ENCODE data around the gene PATE3.

PATE3 gene

DNA sequence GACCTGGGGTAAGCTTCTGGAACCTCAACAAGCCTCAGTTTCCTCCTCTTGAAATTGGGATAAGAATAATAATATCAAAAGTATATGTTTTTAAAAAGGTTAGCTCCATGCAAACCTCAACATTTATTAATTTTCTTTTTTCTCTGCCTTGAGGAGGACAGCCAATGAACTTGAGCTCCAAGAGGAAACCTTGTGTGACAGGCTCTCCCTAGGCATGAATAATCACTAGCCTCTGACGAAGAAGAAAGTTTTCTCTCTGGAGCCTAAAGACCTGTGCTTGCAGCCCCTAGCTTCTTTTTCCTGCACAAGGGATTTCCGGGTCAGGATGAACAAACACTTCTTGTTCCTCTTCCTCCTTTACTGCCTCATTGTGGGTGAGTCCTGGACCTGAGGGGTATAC lies at the start of gene PATE3:
Gene PATE3 (plus strand): TSS at position 301 of the 400 bp plus-strand sequence. CDS start 25 bp downstream, at position 326.
- CTCF ChIA-PET, result no interaction called here
- H3K27ac ChIP-seq, result no peak within 1 kb of the TSS
- no peak for DNase-seq (ENCODE audit: low spot score)
- TF ChIP-seq, protein P1, sequence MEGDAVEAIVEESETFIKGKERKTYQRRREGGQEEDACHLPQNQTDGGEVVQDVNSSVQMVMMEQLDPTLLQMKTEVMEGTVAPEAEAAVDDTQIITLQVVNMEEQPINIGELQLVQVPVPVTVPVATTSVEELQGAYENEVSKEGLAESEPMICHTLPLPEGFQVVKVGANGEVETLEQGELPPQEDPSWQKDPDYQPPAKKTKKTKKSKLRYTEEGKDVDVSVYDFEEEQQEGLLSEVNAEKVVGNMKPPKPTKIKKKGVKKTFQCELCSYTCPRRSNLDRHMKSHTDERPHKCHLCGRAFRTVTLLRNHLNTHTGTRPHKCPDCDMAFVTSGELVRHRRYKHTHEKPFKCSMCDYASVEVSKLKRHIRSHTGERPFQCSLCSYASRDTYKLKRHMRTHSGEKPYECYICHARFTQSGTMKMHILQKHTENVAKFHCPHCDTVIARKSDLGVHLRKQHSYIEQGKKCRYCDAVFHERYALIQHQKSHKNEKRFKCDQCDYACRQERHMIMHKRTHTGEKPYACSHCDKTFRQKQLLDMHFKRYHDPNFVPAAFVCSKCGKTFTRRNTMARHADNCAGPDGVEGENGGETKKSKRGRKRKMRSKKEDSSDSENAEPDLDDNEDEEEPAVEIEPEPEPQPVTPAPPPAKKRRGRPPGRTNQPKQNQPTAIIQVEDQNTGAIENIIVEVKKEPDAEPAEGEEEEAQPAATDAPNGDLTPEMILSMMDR (conservative IDR thresholded peaks at IDR 0.05; ENCODE audit: low read depth), result no peak
- POLR2A ChIA-PET (ENCODE audit: low non-redundant PET), result no interaction called here

DNA sequence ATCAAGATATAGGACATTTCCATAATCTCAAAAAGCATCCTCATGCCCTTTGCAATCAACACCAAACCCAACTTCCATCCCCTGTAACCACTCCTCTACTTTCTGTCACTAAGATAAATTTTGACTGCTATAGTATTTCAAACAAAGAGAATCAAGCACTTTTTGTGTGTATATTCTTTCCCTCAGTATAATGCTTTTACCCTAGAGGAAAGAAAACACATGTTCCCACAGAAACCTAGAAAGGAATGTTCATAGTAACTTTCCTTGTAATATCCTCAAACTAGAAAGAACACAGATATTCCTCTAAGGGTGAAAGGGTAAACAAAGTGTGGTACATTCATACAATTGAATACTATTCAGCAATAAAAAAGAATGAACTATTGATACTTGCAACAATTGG lies 47.3 kb upstream of the PATE3 start:
- ChIA-PET POLR2A (ENCODE audit: low non-redundant PET) (no interaction called here), CTCF (interaction anchor here (0.8 kb wide), 1 partner anchor 395 kb away, joined by 3 read pairs; no protein-coding TSS in a partner anchor)
- DNase-seq (ENCODE audit: low spot score), result no peak
- TF ChIP-seq, protein P1 (conservative IDR thresholded peaks at IDR 0.05; ENCODE audit: low read depth), result no peak
- H3K27ac ChIP-seq, result no peak overlapping the region

DNA sequence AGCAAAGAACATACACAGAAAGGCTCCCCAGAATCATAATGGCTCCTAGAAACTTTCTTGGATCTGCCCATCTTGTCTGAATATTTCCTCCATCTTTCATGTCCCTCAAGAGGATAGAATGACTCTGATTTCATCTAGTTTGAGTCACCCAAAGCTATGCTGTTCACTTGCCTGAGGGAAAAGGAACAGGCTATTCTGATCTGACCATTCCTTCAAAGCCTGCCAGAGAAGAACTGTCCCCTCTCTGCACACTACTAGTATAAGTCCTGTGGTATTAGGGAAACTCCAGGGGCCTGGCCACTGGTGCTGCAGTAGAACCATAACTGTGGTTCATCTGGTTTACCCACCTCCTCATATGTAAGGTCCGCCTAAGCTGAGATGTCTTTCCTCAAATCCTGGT lies 44.2 kb upstream of the PATE3 start:
- TF ChIP-seq, protein P1 (conservative IDR thresholded peaks at IDR 0.05; ENCODE audit: low read depth), result no peak
- no peak for DNase-seq (ENCODE audit: low spot score)
- ChIA-PET CTCF (no interaction called here), POLR2A (ENCODE audit: low non-redundant PET) (no interaction called here)
- H3K27ac ChIP-seq, result no peak overlapping the region

GRCh38 chr11:125745979-125746378 lies 41.9 kb upstream of the PATE3 start, which contains the start of gene PATE1:
Gene PATE1 (plus strand): TSS chr11:125746279. CDS start chr11:125746305, 26 bp downstream.
- TF ChIP-seq, protein P1 (conservative IDR thresholded peaks at IDR 0.05; ENCODE audit: low read depth), result no peak
- no peak for DNase-seq (ENCODE audit: low spot score)
- ChIA-PET CTCF (no interaction called here), POLR2A (ENCODE audit: low non-redundant PET) (no interaction called here)
- no peak within 1 kb of the TSS for H3K27ac ChIP-seq

GRCh38 chr11:125750629-125751028 lies 37.3 kb upstream of the PATE3 start:
- no peak for DNase-seq (ENCODE audit: low spot score)
- ChIA-PET POLR2A (ENCODE audit: low non-redundant PET) (no interaction called here), CTCF (interaction anchor here (0.7 kb wide), 2 partner anchors 11 to 261 kb away, joined by 3 read pairs; no protein-coding TSS in a partner anchor)
- no peak overlapping the region for H3K27ac ChIP-seq
- TF ChIP-seq, protein P1 (conservative IDR thresholded peaks at IDR 0.05; ENCODE audit: low read depth), result no peak

DNA sequence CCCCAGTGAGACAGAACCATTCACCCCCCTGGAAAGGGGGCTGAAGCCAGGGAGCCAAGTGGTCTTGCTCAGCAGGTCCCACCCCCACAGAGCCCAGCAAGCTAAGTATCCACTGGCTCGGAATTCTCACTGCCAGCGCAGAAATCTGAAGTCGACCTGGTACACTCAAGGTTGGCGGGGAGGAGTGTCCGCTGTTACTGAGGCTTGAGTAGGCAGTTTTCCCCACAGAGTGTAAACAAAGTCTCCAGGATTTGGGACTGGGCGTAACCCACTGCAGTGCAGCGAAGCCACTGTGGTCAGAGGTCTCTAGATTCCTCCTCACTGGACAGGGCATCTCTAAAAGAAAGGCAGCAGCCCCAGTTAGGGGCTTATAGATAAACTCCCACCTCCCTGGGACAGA lies 31.9 kb upstream of the PATE3 start:
- ChIA-PET CTCF (no interaction called here), POLR2A (ENCODE audit: low non-redundant PET) (no interaction called here)
- no peak overlapping the region for H3K27ac ChIP-seq
- TF ChIP-seq, protein P1 (conservative IDR thresholded peaks at IDR 0.05; ENCODE audit: low read depth), result no peak
- DNase-seq (ENCODE audit: low spot score), result no peak

DNA sequence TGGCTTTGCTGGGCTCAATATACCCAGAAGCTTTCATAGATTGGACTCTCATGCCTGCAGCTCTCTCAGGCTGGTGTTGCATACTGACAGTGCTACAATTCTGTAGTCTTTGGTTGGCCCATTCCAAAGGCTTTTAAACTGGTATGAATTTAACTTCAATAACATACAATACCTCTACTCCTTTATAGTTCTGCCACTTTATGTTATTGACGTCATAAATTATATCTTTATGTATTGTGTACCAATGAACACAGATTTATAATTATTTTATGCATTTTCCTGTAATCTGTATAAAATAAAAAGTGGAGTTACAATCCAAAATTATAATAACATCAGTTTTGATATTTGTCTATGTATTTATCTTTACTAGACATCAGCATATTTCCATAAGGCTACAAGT lies 25.5 kb upstream of the PATE3 start:
- TF ChIP-seq, protein P1 (conservative IDR thresholded peaks at IDR 0.05; ENCODE audit: low read depth), result no peak
- no peak for DNase-seq (ENCODE audit: low spot score)
- POLR2A ChIA-PET (ENCODE audit: low non-redundant PET), result no interaction called here
- CTCF ChIA-PET, result no interaction called here
- no peak overlapping the region for H3K27ac ChIP-seq

Data from RWPE1 (cell line).